Stomach (tissue), 4 donors: ENCODE measurements around the gene STIM2.

ENCODE experiments used
- CTCF ChIP-seq, 7 experiments: fragments of 450-650 bp in 4 of 7; fragments of 200-600 bp in 3 of 7; sonication (generic) in 3 of 7; IDR thresholded peaks; one replicate each; pipeline ENCODE4 v1.5.1; 2016 to 2019; ENCODE audit warnings: antibody characterized with exemption in 7 of 7, control low read depth in 2 of 7, mild to moderate bottlenecking in 1 of 7
- POLR2AphosphoS5 ChIP-seq, 3 donors: sonication (generic); formaldehyde crosslinking; IDR thresholded peaks; one replicate each; pipeline ENCODE4 v1.6.1; 2016; ENCODE audit warnings: antibody characterized with exemption in 3 of 3

GRCh38 chr4:27022963-27023362 is 162.3 kb downstream of the STIM2 start:
- TF ChIP-seq POLR2AphosphoS5 (IDR thresholded peaks at IDR 0.05) (no peak), CTCF (IDR thresholded peaks at IDR 0.05) (no peak)
